B cell (primary cell): ENCODE results near the gene TPBGL. TPM values are rescaled to one million over a fixed set of nuclear protein-coding genes. Genes with fewer than 3 reads are reported as not detected.

Source experiments
- ATAC-seq: fragments of 200-7000 bp; cut with Tn5 transposase; one replicate; pipeline ENCODE4 v1.10.0; 2021; ENCODE audit warnings: low read depth, mild to moderate bottlenecking, moderate number of reproducible peaks, moderate library complexity
- CTCF ChIA-PET: fragments of 350-600 bp; sonication (Branson Sonifier 250); formaldehyde crosslinking; loops from one replicate; lab custom pipeline; 2021; ENCODE audit warnings: antibody characterized with exemption, inconsistent platforms; lab: Charles Lee
- POLR2A ChIA-PET: fragments of 350-600 bp; sonication (Branson Sonifier 250); formaldehyde crosslinking; loops from one replicate; lab custom pipeline; 2021; ENCODE audit warnings: antibody characterized with exemption; lab: Charles Lee
- DNase-seq: peaks from one replicate; pipeline ENCODE4 v3.0.0; 2013
- H2AFZ ChIP-seq: 2 replicates; pipeline ENCODE4 v1.6.1; 2012; ENCODE audit warnings: mild to moderate bottlenecking, low read depth, low read length; ENCODE audit not compliant: insufficient read depth, poor library complexity, severe bottlenecking
- H3K27ac ChIP-seq, 2 donors: 1 replicate in 1 of 2; 2 replicates in 1 of 2; pipeline ENCODE4 v1.5.1; 2012 to 2013; ENCODE audit warnings: low read length in 2 of 2, mild to moderate bottlenecking in 2 of 2, moderate library complexity in 1 of 2
- H3K27me3 ChIP-seq, 4 experiments: fragments of 200-600 bp in 1 of 4; sonication (generic) in 1 of 4; replicated peaks in 1 of 4; 1 replicate in 2 of 4; 2 replicates in 2 of 4; pipeline versions ENCODE4 v1.6.1 to v1.7.0; 2013 to 2016; ENCODE audit warnings: low read length in 3 of 4, mild to moderate bottlenecking in 2 of 4, mixed read lengths in 1 of 4, moderate library complexity in 1 of 4; ENCODE audit not compliant: insufficient read depth in 4 of 4, control insufficient read depth in 3 of 4; ENCODE audit errors: control extremely low read depth in 1 of 4
- H3K36me3 ChIP-seq, 2 experiments: replicated peaks in 1 of 2; 1 replicate in 1 of 2; 2 replicates in 1 of 2; pipeline versions ENCODE4 v1.6.1 to v1.7.1; 2013; ENCODE audit warnings: low read length in 1 of 2; ENCODE audit not compliant: insufficient read depth in 2 of 2, control insufficient read depth in 1 of 2; ENCODE audit errors: control extremely low read depth in 1 of 2, extremely low read depth in 1 of 2
- H3K4me1 ChIP-seq, 2 donors: fragments of 200-600 bp in 1 of 2; sonication (generic) in 1 of 2; 1 replicate in 1 of 2; 2 replicates in 1 of 2; pipeline versions ENCODE4 v1.5.1 to v1.6.1; 2013 to 2017; ENCODE audit warnings: low read length in 2 of 2; ENCODE audit not compliant: control insufficient read depth in 2 of 2, insufficient read depth in 2 of 2
- H3K4me2 ChIP-seq: replicated peaks from 2 replicates; pipeline ENCODE3; 2012; ENCODE audit warnings: mild to moderate bottlenecking, low read depth, low read length; ENCODE audit not compliant: poor library complexity, severe bottlenecking
- H3K4me3 ChIP-seq, 5 experiments: fragments of 200-600 bp in 1 of 5; sonication (generic) in 1 of 5; 1 replicate in 3 of 5; 2 replicates in 2 of 5; pipeline versions ENCODE4 v1.5.1 to v1.7.0; 2011 to 2016; ENCODE audit warnings: low read length in 4 of 5, mild to moderate bottlenecking in 4 of 5, low read depth in 2 of 5, control low read depth in 1 of 5, moderate library complexity in 1 of 5; ENCODE audit not compliant: insufficient read depth in 1 of 5; ENCODE audit errors: control extremely low read depth in 1 of 5, extremely low read depth in 1 of 5
- H3K79me2 ChIP-seq: fragments of 200-600 bp; sonication (generic); one replicate; pipeline ENCODE4 v1.6.0; 2016; ENCODE audit warnings: low read length; ENCODE audit not compliant: control insufficient read depth, insufficient read depth
- H3K9ac ChIP-seq: fragments of 200-600 bp; sonication (generic); 2 replicates; pipeline ENCODE4 v1.6.1; 2017; ENCODE audit warnings: mild to moderate bottlenecking, low read length, moderate library complexity
- H3K9me3 ChIP-seq, 3 donors: one replicate each; pipeline versions ENCODE4 v1.6.1 to v1.7.1; 2013; ENCODE audit warnings: low read length in 2 of 3; ENCODE audit not compliant: control insufficient read depth in 2 of 3, insufficient read depth in 1 of 3; ENCODE audit errors: control extremely low read depth in 1 of 3
- H4K20me1 ChIP-seq: 2 replicates; pipeline ENCODE4 v1.6.0; 2012; ENCODE audit warnings: mild to moderate bottlenecking, low read length; ENCODE audit not compliant: insufficient read depth, control insufficient read depth, poor library complexity, severe bottlenecking
- H3K27ac Mint-ChIP-seq: one replicate; pipeline ENCODE4 v1.8.0; 2021; ENCODE audit warnings: mixed read lengths
- H3K27me3 Mint-ChIP-seq: one replicate; pipeline ENCODE4 v1.8.0; 2021; ENCODE audit warnings: mixed read lengths
- H3K4me1 Mint-ChIP-seq: one replicate; pipeline ENCODE4 v1.8.0; 2021; ENCODE audit warnings: mixed read lengths
- H3K4me3 Mint-ChIP-seq: one replicate; pipeline ENCODE4 v1.8.0; 2021; ENCODE audit warnings: mixed read lengths
- H3K9me3 Mint-ChIP-seq: one replicate; pipeline ENCODE4 v1.8.0; 2022; ENCODE audit warnings: mixed read lengths; ENCODE audit not compliant: insufficient read depth
- EZH2 ChIP-seq: IDR thresholded peaks from 2 replicates; pipeline ENCODE4 v1.6.1; 2012; ENCODE audit warnings: borderline replicate concordance, low read depth, mild to moderate bottlenecking, moderate library complexity, low read length; ENCODE audit not compliant: insufficient read depth, poor library complexity, severe bottlenecking
- WGBS: methylation state at CpG from one replicate; pipeline ENCODE4 v1.1.5; 2013; ENCODE audit warnings: missing lambda C conversion rate; ENCODE audit not compliant: insufficient coverage; 5-methylcytosine and 5-hydroxymethylcytosine counted together
- intact Hi-C: fragments of 100-400 bp; cut with micrococcal nuclease; formaldehyde crosslinking; loops from one replicate; pipeline ENCODE4 v1.10.0; 2022
- polyA plus RNA-seq: library from polyadenylated mRNA; depleted of rRNA; stranded (reverse); fragments of >200 nt; gene quantifications from 2 replicates; pipeline ENCODE4 v1.2.3, GENCODE V29; 2012
- total RNA-seq, 2 donors: library from RNA; stranded (reverse); fragments of 120-200 nt in 1 of 2; gene quantifications; 1 replicate in 1 of 2; 2 replicates in 1 of 2; pipeline versions ENCODE4 v1.2.3 to v1.2.4, GENCODE V29; 2013 to 2022
- TF ChIP-seq, protein P1 (sequence below): fragments of 200-600 bp; IDR thresholded peaks from one replicate; pipeline ENCODE4 v1.8.0; 2022; ENCODE audit warnings: antibody characterized with exemption, mild to moderate bottlenecking

Gene TPBGL
- total and polyA plus RNA-seq, 2 donors (not counting 1 experiment from before 2014, with no cell fraction given), result not detected

DNA sequence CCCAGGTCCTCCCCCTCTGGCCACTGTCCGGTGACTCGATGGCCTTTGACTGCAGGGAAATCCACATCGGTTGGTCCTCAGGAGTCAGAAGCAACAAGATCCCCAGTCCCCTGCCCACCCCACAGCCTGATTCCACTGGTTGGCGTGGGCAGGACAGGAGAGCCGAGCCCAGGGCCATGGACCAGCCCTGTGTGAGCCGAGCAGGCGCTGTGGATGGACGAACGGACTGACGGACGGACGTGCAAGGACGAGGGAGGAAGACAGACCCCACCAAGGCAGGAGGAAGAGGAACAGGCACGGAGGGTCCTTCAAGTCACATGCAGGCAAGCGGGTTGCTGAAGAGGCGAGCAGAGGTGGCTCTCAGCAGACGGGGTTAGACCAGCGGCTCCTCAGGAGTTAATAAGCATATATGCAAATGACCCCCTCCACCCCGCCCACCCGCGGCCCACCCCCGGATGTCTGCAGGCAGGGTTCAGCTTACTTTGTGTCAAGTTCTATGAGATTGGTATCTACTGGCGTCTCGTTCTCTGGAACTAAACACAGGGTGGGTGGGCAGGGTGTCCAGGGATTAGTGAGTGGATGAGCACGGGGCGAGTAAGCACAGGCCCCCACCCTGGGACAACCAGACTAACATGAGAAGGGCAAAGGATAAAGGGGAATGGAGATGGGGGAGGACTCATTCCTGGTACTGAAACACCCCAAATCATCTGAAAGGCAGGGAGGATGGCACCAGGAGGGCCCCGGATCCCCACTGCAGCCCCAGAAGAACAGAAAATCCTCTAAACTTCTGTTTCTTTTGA is 26.8 kb downstream of the TPBGL start:
- no peaks in the 10 kb centered on the region for H3K27me3 Mint-ChIP-seq
- no peak overlapping the region for H3K4me3 ChIP-seq
- peaks cover 27% of the 10 kb centered on the region for H3K4me1 Mint-ChIP-seq
- ATAC-seq (no peak), DNase-seq (no peak)
- peaks cover 16 to 38% of the 10 kb centered on the region in 2 donors for H3K4me1 ChIP-seq
- no peaks in the 10 kb centered on the region for H3K36me3 ChIP-seq
- H3K27ac Mint-ChIP-seq, result no peak overlapping the region
- peaks cover 0 to 2% (median 0%) of the 10 kb centered on the region in 3 donors for H3K9me3 ChIP-seq
- no peak overlapping the region for H3K4me3 Mint-ChIP-seq
- H3K4me2 ChIP-seq, result no peak overlapping the region
- no peak overlapping the region for H3K27ac ChIP-seq
- H2AFZ ChIP-seq, result no peak overlapping the region
- WGBS, result 91% methylated on average over 18 of the region's 27 CpGs
- no peaks in the 10 kb centered on the region for H3K9me3 Mint-ChIP-seq
- ChIA-PET CTCF (interaction anchor here (1.2 kb wide), 1 partner anchor 19 kb away, joined by 4 read pairs; no protein-coding TSS in a partner anchor), POLR2A (interaction anchor here (0.6 kb wide), 1 partner anchor 869 kb away, joined by 5 read pairs; the partner anchor contains the start of gene PGM2L1)
- TF ChIP-seq, protein P1, sequence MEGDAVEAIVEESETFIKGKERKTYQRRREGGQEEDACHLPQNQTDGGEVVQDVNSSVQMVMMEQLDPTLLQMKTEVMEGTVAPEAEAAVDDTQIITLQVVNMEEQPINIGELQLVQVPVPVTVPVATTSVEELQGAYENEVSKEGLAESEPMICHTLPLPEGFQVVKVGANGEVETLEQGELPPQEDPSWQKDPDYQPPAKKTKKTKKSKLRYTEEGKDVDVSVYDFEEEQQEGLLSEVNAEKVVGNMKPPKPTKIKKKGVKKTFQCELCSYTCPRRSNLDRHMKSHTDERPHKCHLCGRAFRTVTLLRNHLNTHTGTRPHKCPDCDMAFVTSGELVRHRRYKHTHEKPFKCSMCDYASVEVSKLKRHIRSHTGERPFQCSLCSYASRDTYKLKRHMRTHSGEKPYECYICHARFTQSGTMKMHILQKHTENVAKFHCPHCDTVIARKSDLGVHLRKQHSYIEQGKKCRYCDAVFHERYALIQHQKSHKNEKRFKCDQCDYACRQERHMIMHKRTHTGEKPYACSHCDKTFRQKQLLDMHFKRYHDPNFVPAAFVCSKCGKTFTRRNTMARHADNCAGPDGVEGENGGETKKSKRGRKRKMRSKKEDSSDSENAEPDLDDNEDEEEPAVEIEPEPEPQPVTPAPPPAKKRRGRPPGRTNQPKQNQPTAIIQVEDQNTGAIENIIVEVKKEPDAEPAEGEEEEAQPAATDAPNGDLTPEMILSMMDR, result no peak
- no peak for TF ChIP-seq EZH2
- no peak overlapping the region for H3K9ac ChIP-seq
- intact Hi-C loops, result no loop called here
- H3K79me2 ChIP-seq, result no peaks in the 10 kb centered on the region
- H3K27me3 ChIP-seq, result no peaks in the 10 kb centered on the region
- H4K20me1 ChIP-seq, result no peaks in the 10 kb centered on the region
